GM12892 (cell line): ENCODE data around the gene AGXT.

ENCODE experiments used
- POLR2A ChIP-seq: IDR thresholded peaks from 2 replicates; pipeline ENCODE4 v1.6.1; 2011; ENCODE audit warnings: low read depth, low read length, control low read depth
- TAF1 ChIP-seq: IDR thresholded peaks from 2 replicates; pipeline ENCODE4 v1.6.1; 2011; ENCODE audit warnings: low read depth, mild to moderate bottlenecking, control low read depth, low read length, borderline replicate concordance

DNA sequence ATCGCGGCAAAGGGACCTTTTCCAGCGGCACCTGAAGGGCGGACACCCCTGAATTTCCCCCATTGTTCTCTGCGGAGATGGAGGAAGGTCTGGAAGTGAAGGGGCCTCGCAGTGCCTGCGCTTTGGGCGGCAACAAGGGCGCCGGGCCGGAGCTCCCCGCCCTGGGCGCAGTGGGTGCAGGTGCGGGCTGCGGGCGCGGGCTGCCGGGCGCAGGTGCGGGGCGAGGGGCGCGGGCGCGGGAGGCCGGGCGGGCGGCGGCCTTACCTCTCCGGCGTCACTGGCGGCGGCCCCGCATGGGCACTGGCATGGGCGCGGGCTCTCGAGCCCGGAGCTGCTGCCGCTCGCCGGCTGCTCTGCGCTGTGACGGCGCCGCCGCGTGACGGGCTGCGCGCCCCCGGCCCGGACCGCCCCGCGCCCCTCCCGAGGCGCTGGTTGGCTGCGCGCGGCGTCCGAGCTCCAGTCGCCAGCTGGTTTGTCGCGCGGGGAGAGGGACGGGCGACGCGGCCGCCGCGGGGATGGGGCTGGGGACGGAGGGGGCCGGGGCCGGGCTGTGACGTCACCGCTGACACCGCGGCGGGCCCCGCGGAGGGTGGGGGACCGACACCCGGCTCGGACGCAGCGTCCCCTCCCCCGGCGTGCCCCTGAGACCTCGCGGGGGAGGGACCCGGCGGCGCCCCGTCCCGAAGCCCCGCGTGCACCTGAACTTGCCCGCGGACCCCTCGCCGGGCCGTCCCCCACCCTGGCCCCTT is 48.6 kb upstream of the AGXT start, which contains the start of gene KIF1A:
- TF ChIP-seq POLR2A (no peak), TAF1 (no peak)
